ENCODE results near the gene SRPRB.

- TF ChIP-seq CTCF (IDR thresholded peaks at IDR 0.05; ENCODE audit: insufficient read depth, low read length) (no peak), POLR2AphosphoS5 (IDR thresholded peaks at IDR 0.05; ENCODE audit: low read depth) (no peak)
These were observed 54.0 kb downstream of the SRPRB start for GRCh38 chr3:133859381-133860234.

Data from HL-60 (cell line).